SK-N-SH treated with all-trans-retinoic acid at 6 μM for 48 hours (cell line): Measurements from ENCODE around the gene EEF2KMT.
"Not testable (repeated sequence)": the region's sequence is repeated elsewhere in the genome, so short reads cannot be mapped to it uniquely, and the experiment has no call there.

Experiments
- ATAC-seq: fragments of 200-7000 bp; cut with Tn5 transposase; 3 replicates; pipeline ENCODE4 v1.9.1; 2020; ENCODE audit warnings: mild to moderate bottlenecking, moderate library complexity
- ARNTL ChIP-seq: fragments of 450-650 bp; formaldehyde crosslinking; IDR thresholded peaks from 2 replicates; pipeline ENCODE4 v1.5.0; 2020; ENCODE audit warnings: low read depth, mild to moderate bottlenecking, moderate library complexity, borderline replicate concordance
- CSDC2 ChIP-seq: fragments of 250-450 bp; sonication (Bioruptor Pico); IDR thresholded peaks from 2 replicates; pipeline ENCODE4 v1.5.0; 2020; ENCODE audit warnings: mild to moderate bottlenecking, moderate library complexity
- CSRNP3 ChIP-seq: fragments of 250-450 bp; sonication (Bioruptor Pico); IDR thresholded peaks from 2 replicates; pipeline ENCODE4 v1.5.1; 2021; ENCODE audit warnings: mild to moderate bottlenecking, moderate library complexity
- ESRRG ChIP-seq: fragments of 250-450 bp; sonication (Bioruptor Pico); IDR thresholded peaks from 2 replicates; pipeline ENCODE4 v1.6.1; 2021; ENCODE audit warnings: mild to moderate bottlenecking
- GLIS3 ChIP-seq: fragments of 250-450 bp; sonication (Bioruptor Pico); IDR thresholded peaks from 2 replicates; pipeline ENCODE4 v1.5.0; 2020; ENCODE audit warnings: mild to moderate bottlenecking, moderate library complexity
- ISL1 ChIP-seq: fragments of 250-450 bp; sonication (Bioruptor Pico); IDR thresholded peaks from 2 replicates; pipeline ENCODE4 v2.1.2; 2022; ENCODE audit warnings: mild to moderate bottlenecking, moderate library complexity
- OSR1 ChIP-seq: fragments of 250-450 bp; sonication (Bioruptor Pico); IDR thresholded peaks from 2 replicates; pipeline ENCODE4 v1.8.0; 2022; ENCODE audit warnings: moderate library complexity, mild to moderate bottlenecking, inconsistent platforms
- PATZ1 ChIP-seq: fragments of 250-450 bp; sonication (Bioruptor Pico); IDR thresholded peaks from 2 replicates; pipeline ENCODE4 v1.8.0; 2020; ENCODE audit warnings: mild to moderate bottlenecking, moderate library complexity, borderline replicate concordance
- POU6F1 ChIP-seq: fragments of 250-450 bp; sonication (Bioruptor Pico); IDR thresholded peaks from 2 replicates; pipeline ENCODE4 v1.8.0; 2021; ENCODE audit warnings: low read depth, mild to moderate bottlenecking, moderate library complexity, borderline replicate concordance
- PPARA ChIP-seq: fragments of 250-450 bp; sonication (Bioruptor Pico); IDR thresholded peaks from 2 replicates; pipeline ENCODE4 v1.5.0; 2020; ENCODE audit warnings: mild to moderate bottlenecking, borderline replicate concordance
- RARB ChIP-seq: fragments of 250-450 bp; sonication (Bioruptor Pico); IDR thresholded peaks from 2 replicates; pipeline ENCODE4 v1.8.0; 2021; ENCODE audit warnings: mild to moderate bottlenecking, moderate library complexity
- SNAI2 ChIP-seq: fragments of 250-450 bp; sonication (Bioruptor Pico); IDR thresholded peaks from 2 replicates; pipeline ENCODE4 v1.5.0; 2020; ENCODE audit warnings: mild to moderate bottlenecking, moderate library complexity
- TSHZ2 ChIP-seq: fragments of 250-450 bp; sonication (Bioruptor Pico); IDR thresholded peaks from 2 replicates; pipeline ENCODE4 v1.5.0; 2020; ENCODE audit warnings: mild to moderate bottlenecking, moderate library complexity
- ZC3H10 ChIP-seq: fragments of 250-450 bp; sonication (Bioruptor Pico); IDR thresholded peaks from 2 replicates; pipeline ENCODE4 v1.5.1; 2021; ENCODE audit warnings: mild to moderate bottlenecking, moderate library complexity
- ZFP30 ChIP-seq: fragments of 450-650 bp; formaldehyde crosslinking; IDR thresholded peaks from 2 replicates; pipeline ENCODE4 v1.5.0; 2022; ENCODE audit warnings: mild to moderate bottlenecking, moderate library complexity
- ZNF565 ChIP-seq: fragments of 450-650 bp; formaldehyde crosslinking; conservative IDR thresholded peaks from 2 replicates; pipeline ENCODE4 v1.5.0; 2020; ENCODE audit warnings: low read depth, mild to moderate bottlenecking, moderate library complexity

Gene EEF2KMT

GRCh38 chr16:5045499-5046115, 52.0 kb downstream of the EEF2KMT start (continued):
- TF ChIP-seq CSDC2 (CRISPR knock-in tag) (no peak), SNAI2 (CRISPR knock-in tag) (no peak), ESRRG (CRISPR knock-in tag) (no peak), RARB (CRISPR knock-in tag) (no peak)

- not testable (repeated sequence) for ATAC-seq
These were observed 53.0 kb downstream of the EEF2KMT start for GRCh38 chr16:5044581-5044980.

GRCh38 chr16:5044011-5044540, 53.5 kb downstream of the EEF2KMT start:
- no peak for ATAC-seq
- TF ChIP-seq PATZ1: no peak
- no peak for TF ChIP-seq ZNF565
- TF ChIP-seq GLIS3 (CRISPR knock-in tag): no peak
- TF ChIP-seq ARNTL (CRISPR knock-in tag): no peak
- TF ChIP-seq OSR1: no peak
- TF ChIP-seq PPARA (CRISPR knock-in tag): no peak
- TF ChIP-seq ISL1 (CRISPR knock-in tag): no peak
- no peak for TF ChIP-seq ZFP30 (CRISPR knock-in tag)
- TF ChIP-seq ZC3H10 (CRISPR knock-in tag): no peak
- no peak for TF ChIP-seq CSRNP3
- no peak for TF ChIP-seq TSHZ2 (CRISPR knock-in tag)
- no peak for TF ChIP-seq POU6F1 (CRISPR knock-in tag)

- no peak for TF ChIP-seq PATZ1
- TF ChIP-seq ZNF565: no peak
- no peak for TF ChIP-seq ZC3H10 (CRISPR knock-in tag)
- peak; percentile 45 for ATAC-seq
These were observed 54.9 kb downstream of the EEF2KMT start for GRCh38 chr16:5042574-5043171.
